Activated T-cell treated with anti-CD3 and anti-CD28 coated beads, Interleukin-2, amount 50 U/mL, for 1 hour (primary cell): Measurements from ENCODE around the gene OPRL1.

Experiments
- DNase-seq: peaks from one replicate; pipeline ENCODE4 v3.0.0-alpha.2; 2020

The OPRL1 gene

DNA sequence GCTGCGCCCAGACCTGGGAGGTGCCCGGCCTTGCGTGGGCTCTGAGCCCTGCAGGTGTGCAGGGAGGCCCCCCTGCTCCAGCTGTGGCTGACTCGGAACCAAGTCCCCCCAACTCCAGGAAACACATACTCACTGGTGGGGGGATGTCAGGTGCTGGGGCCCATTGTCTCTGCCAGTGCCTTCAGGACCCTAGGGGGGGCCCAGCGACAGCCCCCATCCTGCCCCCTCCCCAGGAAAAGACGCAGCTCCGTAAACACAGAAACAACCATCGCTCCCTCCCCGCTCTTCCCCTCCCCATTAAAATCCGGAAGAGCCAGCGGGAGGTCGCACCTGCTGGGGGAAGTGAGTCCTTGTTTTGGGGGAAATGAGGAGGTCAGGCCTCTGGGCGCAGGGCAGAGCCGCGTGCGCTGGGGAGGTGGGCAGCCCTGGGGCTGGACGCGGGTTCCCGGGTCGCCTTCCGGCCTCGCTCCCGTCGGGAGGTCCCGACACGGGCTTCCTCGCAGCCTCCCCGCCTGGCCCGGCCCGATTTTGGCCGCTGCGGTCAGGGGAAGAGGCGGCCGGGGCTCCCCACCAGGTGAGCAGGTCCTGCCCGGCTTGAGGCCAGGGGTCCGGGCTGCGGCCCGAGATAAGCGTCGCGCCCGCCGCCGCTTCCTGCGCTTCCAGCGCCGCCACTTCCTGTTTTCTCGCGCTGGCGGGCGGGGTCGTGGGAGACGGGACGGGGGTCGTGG is 37.7 kb upstream of the OPRL1 start:
- no peak for DNase-seq

- no peak for DNase-seq
Observed at GRCh38 chr20:64043768-64044167, 36.1 kb upstream of the OPRL1 start.

- no peak for DNase-seq
Observed at GRCh38 chr20:64044484-64045247, 35.2 kb upstream of the OPRL1 start.

DNA sequence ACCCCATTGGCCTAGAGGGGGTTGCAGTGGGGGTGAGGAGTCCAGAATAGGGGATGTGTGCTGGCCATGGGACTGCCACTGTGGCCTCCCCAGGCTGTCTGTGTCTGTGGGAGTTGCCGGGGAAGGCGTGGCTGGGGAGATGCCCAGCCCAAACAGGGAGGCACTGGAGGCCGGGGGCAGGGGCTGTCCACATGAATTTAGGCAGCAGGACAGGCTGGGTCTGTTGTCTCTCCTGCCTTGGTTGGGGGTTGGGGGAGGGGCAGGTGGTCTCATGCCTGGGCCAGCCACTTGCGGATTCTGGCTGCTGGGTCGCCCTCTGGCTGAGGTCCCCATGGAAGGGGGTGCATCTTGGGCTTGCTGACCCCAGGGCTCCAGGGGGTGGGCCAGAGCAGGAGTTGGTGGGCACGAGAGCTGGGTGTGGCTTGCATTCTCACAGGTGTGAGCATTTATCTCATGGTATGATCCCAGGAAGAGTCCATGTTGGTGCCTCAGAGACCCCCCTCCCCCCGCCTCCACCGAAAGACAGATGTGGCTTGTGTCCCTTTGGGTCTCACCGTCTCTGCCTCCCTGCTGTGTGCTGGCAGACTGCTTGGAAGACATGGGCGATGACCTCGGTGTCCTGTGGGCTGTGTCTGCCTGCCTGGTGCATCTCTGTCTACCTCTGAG is 34.4 kb upstream of the OPRL1 start:
- no peak for DNase-seq

DNA sequence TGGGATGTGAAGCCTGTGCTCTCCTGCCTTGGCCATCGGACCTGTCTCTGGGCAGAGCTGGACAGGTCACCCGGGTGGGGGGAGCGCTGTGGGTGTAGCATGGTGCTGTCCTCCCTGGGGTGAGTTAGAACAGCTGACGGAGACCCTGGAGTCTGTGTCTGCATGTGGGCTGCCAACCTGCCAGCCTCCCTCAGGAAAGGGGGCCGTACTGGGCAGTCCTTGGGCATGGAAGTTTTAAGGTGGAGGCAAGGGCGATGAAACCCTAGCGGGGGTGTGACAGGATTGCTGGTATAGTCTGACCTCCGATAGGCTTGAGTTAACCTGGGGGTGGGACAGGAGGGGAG is 32.9 kb upstream of the OPRL1 start:
- no peak for DNase-seq

- no peak for DNase-seq
Observed at GRCh38 chr20:64047968-64048401, 31.9 kb upstream of the OPRL1 start.

DNA sequence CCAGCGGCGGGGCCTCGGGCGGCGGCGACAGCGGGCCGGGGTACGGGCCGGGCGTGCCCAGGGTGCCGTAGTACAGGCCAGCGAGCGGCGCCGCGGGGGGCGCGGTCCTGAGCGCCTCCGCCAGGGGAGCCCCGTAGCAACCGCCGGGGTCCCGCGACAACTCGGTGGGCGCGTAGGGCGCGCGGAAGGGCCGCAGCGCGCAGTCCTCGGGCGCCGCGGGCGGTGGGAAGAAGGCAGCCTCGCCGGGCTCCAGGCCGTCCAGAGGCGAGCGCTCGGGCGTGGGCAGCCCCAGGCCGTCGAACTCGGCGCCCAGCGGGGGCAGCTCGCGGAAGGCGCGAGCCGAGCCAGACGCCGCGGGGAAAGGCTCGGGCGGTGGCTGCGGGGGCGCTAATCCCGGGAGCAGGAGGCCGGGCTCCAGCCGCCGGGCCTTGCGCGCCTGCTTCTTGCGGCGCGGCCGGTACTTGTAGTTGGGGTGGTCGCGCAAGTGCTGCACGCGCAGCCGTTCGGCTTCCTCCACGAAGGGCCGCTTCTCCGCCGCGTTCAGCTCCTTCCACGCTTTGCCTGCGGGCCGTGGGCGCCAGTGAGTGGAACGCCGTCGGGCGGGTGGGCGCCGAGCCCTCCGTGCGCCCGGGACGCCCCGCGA is 31.4 kb upstream of the OPRL1 start:
- no peak for DNase-seq

GRCh38 chr20:64049060-64049877 is 30.6 kb upstream of the OPRL1 start, which contains the start of gene SOX18:
Gene SOX18, minus strand, starts transcription at chr20:64049639. Its CDS starts 123 bp downstream, at chr20:64049516.
- no peak for DNase-seq

DNA sequence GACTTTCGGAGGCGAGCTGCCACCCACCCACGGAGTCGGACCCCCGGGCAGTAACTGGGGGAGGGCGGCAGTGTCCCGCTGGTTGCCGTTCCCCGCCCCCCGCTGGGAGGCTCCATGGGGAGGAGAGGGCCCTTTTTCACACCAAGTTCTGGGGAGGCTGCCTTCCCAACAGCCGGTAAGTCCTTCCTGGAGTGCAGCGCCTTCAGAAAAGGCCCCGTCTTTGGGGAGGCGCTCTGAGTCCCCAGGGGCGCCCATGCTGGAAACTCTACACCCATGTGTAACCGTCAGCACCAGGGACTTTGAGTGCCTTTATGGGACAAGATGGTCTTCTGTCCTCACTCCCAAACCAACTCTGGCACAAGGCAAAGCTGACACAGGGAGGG is 30.0 kb upstream of the OPRL1 start:
- DNase-seq: no peak

DNA sequence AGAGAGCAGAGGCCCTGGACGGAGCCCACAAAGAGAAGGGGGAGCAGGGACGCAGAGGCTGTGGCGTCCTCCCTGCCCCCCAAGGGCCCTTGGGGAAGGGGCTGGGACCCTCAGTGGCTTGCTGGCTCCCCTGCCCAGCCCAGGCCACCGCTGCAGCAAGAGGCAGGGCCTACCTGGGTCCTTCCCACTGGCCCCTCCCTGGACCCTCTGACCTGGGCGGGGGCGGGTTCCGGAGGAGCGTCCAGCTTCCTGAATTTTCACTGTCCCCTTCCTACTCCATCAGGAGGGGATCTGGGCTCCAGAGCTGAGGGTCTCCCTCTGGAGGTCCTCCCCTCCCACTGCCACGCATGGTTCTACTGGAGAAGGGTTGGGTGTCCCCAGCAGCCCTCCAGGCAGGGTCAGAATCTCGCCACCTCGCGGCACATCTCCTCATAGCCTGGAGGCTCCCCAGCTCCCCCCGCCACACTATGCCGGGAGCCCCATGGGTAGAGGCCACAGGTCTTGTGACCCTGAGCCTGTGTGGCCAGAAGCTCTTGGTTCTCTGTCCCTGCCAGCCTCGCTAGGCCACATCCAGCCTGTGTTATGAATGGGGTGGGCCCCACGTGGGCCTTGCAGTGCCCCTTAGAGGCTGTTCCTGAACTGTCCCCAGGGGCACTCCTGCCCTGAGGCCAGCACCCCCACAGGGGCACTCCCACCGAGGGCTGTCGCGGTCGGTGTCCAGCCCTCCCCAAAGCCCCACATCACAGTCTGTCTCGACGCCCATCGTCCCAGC is 29.4 kb upstream of the OPRL1 start:
- DNase-seq: no peak

DNA sequence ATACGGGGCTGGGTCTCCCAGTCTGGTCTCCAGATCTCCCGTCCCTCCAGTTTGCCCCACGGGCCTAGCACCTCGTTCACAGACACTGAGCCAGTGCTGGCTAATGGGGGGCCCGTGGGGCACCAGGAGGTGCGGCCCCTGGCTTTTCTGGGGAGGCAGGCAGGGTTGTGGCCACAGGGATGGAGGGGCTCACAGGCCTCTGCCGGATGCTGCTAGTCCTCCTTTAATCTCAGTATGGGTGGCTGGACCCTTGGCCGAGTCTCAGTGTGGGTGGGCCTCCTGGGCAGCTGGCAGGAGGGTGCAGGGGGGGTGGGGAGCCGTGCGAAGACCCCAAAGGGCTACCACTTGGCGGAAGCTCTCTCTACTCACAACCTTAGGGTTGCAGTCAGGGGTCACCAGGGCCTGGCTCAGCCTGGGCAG is 28.8 kb upstream of the OPRL1 start:
- no peak for DNase-seq

- no peak for DNase-seq
Observed at GRCh38 chr20:64051561-64052325, 28.1 kb upstream of the OPRL1 start.

GRCh38 chr20:64052326-64052722 is 27.6 kb upstream of the OPRL1 start:
- DNase-seq: no peak

GRCh38 chr20:64052987-64053840 is 26.7 kb upstream of the OPRL1 start:
- no peak for DNase-seq

GRCh38 chr20:64053841-64054661 is 25.8 kb upstream of the OPRL1 start:
- DNase-seq: no peak

- DNase-seq: no peak
Observed at GRCh38 chr20:64055396-64055892, 24.4 kb upstream of the OPRL1 start.

- DNase-seq: no peak
Observed at GRCh38 chr20:64055893-64056638, 23.8 kb upstream of the OPRL1 start.

DNA sequence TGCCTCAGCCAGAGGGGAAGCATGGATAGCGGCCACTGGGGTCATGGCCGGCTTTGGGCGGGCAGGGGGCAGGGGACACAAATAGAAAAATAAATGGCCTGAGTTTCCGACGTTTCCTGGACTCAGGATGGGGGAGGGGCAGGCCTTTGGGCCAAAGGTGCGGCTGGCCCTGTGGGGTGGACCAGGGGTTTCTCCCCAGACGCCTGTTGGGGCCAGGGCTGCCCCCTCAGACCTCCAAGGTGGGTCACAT is 23.3 kb upstream of the OPRL1 start:
- DNase-seq: no peak
